Measurements from ENCODE around the gene PALLD. TPM values are rescaled to one million over a fixed set of nuclear protein-coding genes. Genes with fewer than 3 reads are reported as not detected.

PALLD gene
- total RNA-seq, 1 experiment from 2014 or later = 18.3 TPM

DNA sequence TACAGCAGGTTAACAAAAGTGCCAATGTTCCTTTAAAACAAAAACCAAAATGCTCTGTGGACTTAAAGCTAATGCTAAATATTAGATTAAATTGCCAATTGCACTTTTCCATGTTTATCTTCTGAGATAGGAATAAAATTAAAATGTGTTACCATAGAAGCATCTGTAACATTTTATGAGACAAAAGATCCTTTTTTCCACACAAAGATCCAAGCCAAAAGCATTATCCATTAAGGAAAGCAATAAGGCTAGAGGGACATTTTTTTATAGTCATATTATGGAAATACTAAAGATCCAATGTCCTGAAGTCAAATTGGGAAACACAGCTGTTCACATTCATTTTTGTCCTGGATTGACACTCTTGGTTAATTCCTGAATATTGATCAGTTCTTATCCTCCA, 73.6 kb downstream of the PALLD start:
- Histone ChIP-seq H2BK12ac (ENCODE audit: insufficient read length, low read depth, low read length) (no peak overlapping the region), H2BK20ac (ENCODE audit: low read depth, low read length, poor library complexity, severe bottlenecking) (no peak overlapping the region), H4K20me1 (ENCODE audit: control insufficient read depth, insufficient read depth, insufficient read length) (no peaks in the 10 kb centered on the region), H3K18ac (ENCODE audit: insufficient read length, low read depth, low read length) (no peak overlapping the region), H2AK5ac (ENCODE audit: insufficient read length, low read length) (no peak overlapping the region), H3K79me1 (ENCODE audit: insufficient read depth, low read depth, low read length, poor library complexity, severe bottlenecking) (no peaks in the 10 kb centered on the region), H3K9ac (ENCODE audit: extremely low read depth, insufficient read length, low read length) (no peak overlapping the region), H2BK15ac (ENCODE audit: low read depth, low read length) (no peak overlapping the region), H3K27me3 (ENCODE audit: insufficient read depth, low read length) (no peaks in the 10 kb centered on the region), H3T11ph (ENCODE audit: low read length) (no peak overlapping the region), H4K91ac (ENCODE audit: insufficient read length, low read depth, low read length) (no peak overlapping the region), H3K56ac (ENCODE audit: insufficient read length, low read depth, low read length) (no peak overlapping the region), H4K8ac (replicated peaks; ENCODE audit: insufficient read length, low read depth, low read length) (no peak overlapping the region), H3K23me2 (ENCODE audit: insufficient read length, low read depth, low read length, poor library complexity, severe bottlenecking) (no peaks in the 10 kb centered on the region), H2AFZ (ENCODE audit: low read length) (no peak overlapping the region), H3K27ac (ENCODE audit: insufficient read length, low read depth, low read length) (no peak overlapping the region), H4K5ac (ENCODE audit: insufficient read length, low read depth, low read length) (no peak overlapping the region), H3K9me3 (ENCODE audit: control insufficient read depth, low read depth, low read length) (no peaks in the 10 kb centered on the region), H3K23ac (ENCODE audit: insufficient read length, low read depth, low read length) (no peak overlapping the region), H3K4me1 (ENCODE audit: insufficient read depth, low read length) (no peaks in the 10 kb centered on the region), H3K14ac (ENCODE audit: insufficient read depth, low read length) (no peak overlapping the region), H3K4ac (ENCODE audit: low read depth, low read length) (no peak overlapping the region), H3K79me2 (ENCODE audit: insufficient read depth, low read length) (no peaks in the 10 kb centered on the region), H3K4me2 (ENCODE audit: insufficient read depth, insufficient read length, low read length) (no peak overlapping the region), H2BK5ac (ENCODE audit: insufficient read length, low read length) (no peak overlapping the region), H2BK120ac (ENCODE audit: low read depth, low read length, poor library complexity, severe bottlenecking) (no peak overlapping the region)
- Mint-ChIP-seq H3K27ac (no peak overlapping the region), H3K27me3 (ENCODE audit: low read depth) (no peaks in the 10 kb centered on the region), H3K4me3 (no peak overlapping the region), H3K9me3 (no peaks in the 10 kb centered on the region), H3K36me3 (ENCODE audit: insufficient read depth in 1 of 3, low read depth in 3 of 3) (no peaks in the 10 kb centered on the region), H3K4me1 (peaks cover 0 to 10% of the 10 kb centered on the region in 2 experiments; a peak in 3 of 4 replicates)
- TF ChIP-seq, protein P1, sequence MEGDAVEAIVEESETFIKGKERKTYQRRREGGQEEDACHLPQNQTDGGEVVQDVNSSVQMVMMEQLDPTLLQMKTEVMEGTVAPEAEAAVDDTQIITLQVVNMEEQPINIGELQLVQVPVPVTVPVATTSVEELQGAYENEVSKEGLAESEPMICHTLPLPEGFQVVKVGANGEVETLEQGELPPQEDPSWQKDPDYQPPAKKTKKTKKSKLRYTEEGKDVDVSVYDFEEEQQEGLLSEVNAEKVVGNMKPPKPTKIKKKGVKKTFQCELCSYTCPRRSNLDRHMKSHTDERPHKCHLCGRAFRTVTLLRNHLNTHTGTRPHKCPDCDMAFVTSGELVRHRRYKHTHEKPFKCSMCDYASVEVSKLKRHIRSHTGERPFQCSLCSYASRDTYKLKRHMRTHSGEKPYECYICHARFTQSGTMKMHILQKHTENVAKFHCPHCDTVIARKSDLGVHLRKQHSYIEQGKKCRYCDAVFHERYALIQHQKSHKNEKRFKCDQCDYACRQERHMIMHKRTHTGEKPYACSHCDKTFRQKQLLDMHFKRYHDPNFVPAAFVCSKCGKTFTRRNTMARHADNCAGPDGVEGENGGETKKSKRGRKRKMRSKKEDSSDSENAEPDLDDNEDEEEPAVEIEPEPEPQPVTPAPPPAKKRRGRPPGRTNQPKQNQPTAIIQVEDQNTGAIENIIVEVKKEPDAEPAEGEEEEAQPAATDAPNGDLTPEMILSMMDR (conservative IDR thresholded peaks at IDR 0.05) = no peak
- no peak for DNase-seq

All from H9 (cell line).